RWPE1 (cell line): ENCODE measurements around the gene BCR.

Source experiments
- CTCF ChIA-PET: fragments of 350-600 bp; sonication (Branson Sonifier 250); formaldehyde crosslinking; extraction: SDS; loops from one replicate; lab custom pipeline; 2021; lab: Yijun Ruan, JAX
- POLR2A ChIA-PET: fragments of 400-600 bp; formaldehyde crosslinking; extraction: SDS; loops from one replicate; lab custom pipeline; 2020; ENCODE audit warnings: antibody characterized with exemption; ENCODE audit not compliant: low non-redundant PET; lab: Yijun Ruan, JAX
- DNase-seq: peaks from one replicate; pipeline ENCODE4 v3.0.0; 2012; ENCODE audit warnings: low spot score
- H3K27ac ChIP-seq: fragments of 450-650 bp; 2 replicates; pipeline ENCODE4 v1.5.1; 2017
- CTCF ChIP-seq: fragments of 450-650 bp; conservative IDR thresholded peaks from 2 replicates; pipeline ENCODE4 v1.5.1; 2017; ENCODE audit warnings: low read depth, mild to moderate bottlenecking

Gene BCR

GRCh38 chr22:23144932-23145877 lies 35.1 kb upstream of the BCR start, which contains the start of gene RAB36:
TSS of gene RAB36 (plus strand) at chr22:23145477. CDS start at chr22:23146617, 1,140 bp downstream.
- ChIA-PET CTCF (interaction anchor here (1.2 kb wide), 1 partner anchor 145 kb away, joined by 3 read pairs; no protein-coding TSS in a partner anchor), POLR2A (interaction anchor here (0.6 kb wide), 1 partner anchor 9 kb away, joined by 3 read pairs; no protein-coding TSS in a partner anchor)
- peak within 1 kb of the TSS; percentile 64 for H3K27ac ChIP-seq
- TF ChIP-seq CTCF = no peak
- DNase-seq = peak; percentile 98

GRCh38 chr22:23145878-23146470 lies 34.3 kb upstream of the BCR start:
- no peak for DNase-seq
- ChIA-PET CTCF (interaction anchor here (0.5 to 1.2 kb wide), 3 partner anchors 83 to 689 kb away, joined by 3 to 4 read pairs (median 3); no protein-coding TSS in a partner anchor), POLR2A (no interaction called here)
- peak overlapping the region; percentile 64 for H3K27ac ChIP-seq
- no peak for TF ChIP-seq CTCF

- H3K27ac ChIP-seq = peak overlapping the region; percentile 64
- no peak for TF ChIP-seq CTCF
- POLR2A ChIA-PET = no interaction called here
- no peak for DNase-seq
- CTCF ChIA-PET = interaction anchor here (0.5 to 1.2 kb wide), 3 partner anchors 83 to 688 kb away, joined by 3 to 4 read pairs (median 3); no protein-coding TSS in a partner anchor
These were observed 33.7 kb upstream of the BCR start for GRCh38 chr22:23146478-23147205.

GRCh38 chr22:23147617-23148387 lies 32.5 kb upstream of the BCR start:
- no peak for TF ChIP-seq CTCF
- no peak for DNase-seq
- ChIA-PET CTCF (no interaction called here), POLR2A (no interaction called here)
- no peak overlapping the region for H3K27ac ChIP-seq

- ChIA-PET POLR2A (no interaction called here), CTCF (interaction anchor here (0.6 kb wide), 1 partner anchor 30 kb away, joined by 3 read pairs; no protein-coding TSS in a partner anchor)
- no peak overlapping the region for H3K27ac ChIP-seq
- no peak for TF ChIP-seq CTCF
- DNase-seq = no peak
These were observed 30.5 kb upstream of the BCR start for GRCh38 chr22:23149743-23150238.
